A549 treated with CORT108297 at 1 μM for 4 hours (cell line): ENCODE measurements around the gene TADA3. TPM values are rescaled to one million over a fixed set of nuclear protein-coding genes. Genes with fewer than 3 reads are reported as not detected.

Experiments
- total RNA-seq: library from RNA; stranded (reverse); fragments of 200-300 nt; extraction: Qiagen RNA extraction; gene quantifications from 5 replicates; pipeline ENCODE4 v1.2.3, GENCODE V29; 2022

Gene TADA3, protein sequence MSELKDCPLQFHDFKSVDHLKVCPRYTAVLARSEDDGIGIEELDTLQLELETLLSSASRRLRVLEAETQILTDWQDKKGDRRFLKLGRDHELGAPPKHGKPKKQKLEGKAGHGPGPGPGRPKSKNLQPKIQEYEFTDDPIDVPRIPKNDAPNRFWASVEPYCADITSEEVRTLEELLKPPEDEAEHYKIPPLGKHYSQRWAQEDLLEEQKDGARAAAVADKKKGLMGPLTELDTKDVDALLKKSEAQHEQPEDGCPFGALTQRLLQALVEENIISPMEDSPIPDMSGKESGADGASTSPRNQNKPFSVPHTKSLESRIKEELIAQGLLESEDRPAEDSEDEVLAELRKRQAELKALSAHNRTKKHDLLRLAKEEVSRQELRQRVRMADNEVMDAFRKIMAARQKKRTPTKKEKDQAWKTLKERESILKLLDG
- 51.7 to 59.4 TPM (median 58.8 TPM) in 5 replicates for total RNA-seq

DNA sequence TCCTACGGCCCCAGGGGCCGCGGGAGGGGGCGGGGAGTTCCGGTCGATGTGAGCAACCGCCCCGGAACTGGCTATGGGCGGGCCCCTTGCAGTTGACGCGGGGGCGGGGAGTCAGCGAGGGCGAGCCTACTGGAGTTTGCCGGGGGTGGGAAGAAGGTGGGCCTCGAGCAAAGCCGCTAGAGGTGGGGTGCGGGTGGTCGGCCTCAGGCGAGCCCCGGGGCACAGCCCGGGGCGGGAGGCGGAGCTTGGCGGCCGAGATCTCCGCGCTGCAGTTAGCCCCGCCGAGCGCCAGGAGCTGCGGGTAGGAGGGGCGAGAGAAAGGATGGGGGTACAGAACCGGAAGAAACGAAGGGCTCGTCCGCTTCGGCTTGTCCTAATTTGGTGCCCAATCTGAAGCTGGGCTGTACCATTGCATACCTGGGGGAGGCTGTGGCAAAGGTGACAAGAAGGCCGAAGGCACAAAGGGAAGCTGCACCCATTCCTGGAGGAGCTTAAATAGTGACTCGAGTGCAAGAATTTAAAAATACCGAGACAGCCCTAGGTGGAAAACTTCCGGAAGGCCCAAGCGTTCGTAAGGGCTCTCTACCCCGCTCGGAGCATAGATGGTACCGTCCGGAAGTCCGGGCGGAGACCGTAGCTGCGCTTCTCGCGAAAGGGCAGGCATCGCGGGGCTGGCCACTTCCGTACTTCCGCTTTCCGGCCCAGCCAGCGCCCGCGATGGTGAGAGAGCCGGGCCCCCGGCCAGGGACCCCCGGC lies at the start of gene TADA3, which contains the start of gene ARPC4:
TSS of gene TADA3 (minus strand) at position 69 of the 756 bp plus-strand sequence. CDS start 1,007 bp downstream, outside the sequence.
TSS of gene ARPC4 (plus strand) at position 678 of the 756 bp plus-strand sequence. CDS start at position 718, 40 bp downstream.

DNA sequence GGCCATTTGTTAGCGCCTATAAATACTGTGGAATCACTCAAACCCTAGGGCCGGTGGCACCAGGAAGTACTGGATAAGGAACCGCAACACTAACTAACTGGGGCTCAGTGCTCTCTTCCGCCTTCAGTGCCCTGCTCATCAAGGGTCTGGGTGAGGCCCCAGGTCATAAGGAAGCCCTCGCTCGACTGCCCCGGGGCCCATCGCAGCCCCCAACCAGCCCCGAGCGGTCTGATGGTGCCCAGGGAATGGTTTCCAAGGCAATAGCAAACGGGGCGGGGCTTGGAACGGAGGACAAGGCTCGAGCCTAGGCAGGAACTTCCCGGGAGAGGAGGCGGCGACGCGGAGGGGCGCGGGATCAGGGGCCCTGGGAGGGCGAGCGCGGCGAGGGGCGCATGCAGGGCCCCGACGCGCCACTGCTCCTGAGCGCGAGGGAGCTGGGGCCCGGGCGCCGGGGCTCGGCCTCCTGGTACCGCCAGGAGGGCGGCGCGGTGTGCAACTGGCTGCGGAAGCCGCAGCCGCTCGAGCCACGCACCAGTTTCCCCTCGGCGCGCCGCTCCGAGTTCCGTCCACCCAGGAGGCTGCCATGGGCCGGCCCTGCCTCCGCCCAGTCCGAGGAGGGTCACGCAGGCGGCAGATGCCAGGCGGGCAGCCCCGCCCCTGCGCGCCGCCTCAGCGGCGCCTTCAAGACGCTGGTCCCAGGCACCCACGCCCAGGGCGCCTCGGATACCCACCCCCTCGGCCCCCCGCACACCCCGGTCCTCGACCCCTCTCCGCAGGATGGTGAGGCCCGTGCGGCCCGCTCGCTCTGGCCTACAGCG lies 17.6 kb upstream of the TADA3 start, which contains the start of gene TTLL3:
TSS of gene TTLL3 (plus strand) at position 648 of the 818 bp plus-strand sequence. CDS start 400 bp downstream, outside the sequence.

DNA sequence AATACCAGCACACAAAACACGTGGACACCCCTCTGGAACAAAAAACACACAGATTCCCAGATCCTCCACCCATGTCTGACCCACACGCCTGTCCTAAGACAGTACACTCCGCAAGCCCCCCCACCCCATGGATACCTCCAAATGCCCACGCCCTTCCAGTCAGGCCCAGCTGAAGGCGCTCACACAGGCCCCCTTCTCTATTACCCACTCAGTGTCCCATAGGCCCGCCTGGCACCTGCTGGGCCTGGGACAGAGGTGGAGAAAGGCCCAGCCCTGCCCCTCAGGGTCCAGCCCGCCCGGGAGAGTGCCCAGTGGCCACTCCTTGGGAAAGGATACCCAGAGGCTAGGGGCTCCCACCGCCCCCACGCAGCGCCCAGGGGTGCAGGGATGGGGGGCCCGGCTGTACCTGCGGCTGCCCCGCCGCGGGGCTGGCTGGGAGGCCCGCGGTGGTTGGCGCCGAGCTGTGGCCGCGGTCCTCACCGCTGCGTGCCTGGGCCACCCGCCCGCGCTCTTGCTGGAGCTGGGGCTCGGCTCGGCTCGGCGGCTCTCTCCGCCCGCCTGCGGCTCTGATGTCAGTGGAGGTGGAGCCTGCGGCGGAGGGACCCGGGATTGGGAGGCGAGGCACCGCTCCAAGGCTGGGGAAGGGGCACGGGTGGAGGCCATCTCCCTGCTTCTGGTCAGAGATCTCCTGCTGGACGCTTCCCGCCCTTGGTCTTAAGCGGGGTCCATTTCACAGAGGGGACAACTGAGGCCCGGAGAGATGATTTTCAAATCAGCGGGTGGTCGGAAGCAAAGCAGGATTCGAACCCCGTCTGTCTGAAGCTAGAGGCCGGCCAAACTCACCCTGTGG lies 22.6 kb downstream of the TADA3 start, which contains the start of gene CAMK1:
TSS of gene CAMK1 (minus strand) at position 522 of the 850 bp plus-strand sequence. CDS start 2,198 bp downstream, outside the sequence.

DNA sequence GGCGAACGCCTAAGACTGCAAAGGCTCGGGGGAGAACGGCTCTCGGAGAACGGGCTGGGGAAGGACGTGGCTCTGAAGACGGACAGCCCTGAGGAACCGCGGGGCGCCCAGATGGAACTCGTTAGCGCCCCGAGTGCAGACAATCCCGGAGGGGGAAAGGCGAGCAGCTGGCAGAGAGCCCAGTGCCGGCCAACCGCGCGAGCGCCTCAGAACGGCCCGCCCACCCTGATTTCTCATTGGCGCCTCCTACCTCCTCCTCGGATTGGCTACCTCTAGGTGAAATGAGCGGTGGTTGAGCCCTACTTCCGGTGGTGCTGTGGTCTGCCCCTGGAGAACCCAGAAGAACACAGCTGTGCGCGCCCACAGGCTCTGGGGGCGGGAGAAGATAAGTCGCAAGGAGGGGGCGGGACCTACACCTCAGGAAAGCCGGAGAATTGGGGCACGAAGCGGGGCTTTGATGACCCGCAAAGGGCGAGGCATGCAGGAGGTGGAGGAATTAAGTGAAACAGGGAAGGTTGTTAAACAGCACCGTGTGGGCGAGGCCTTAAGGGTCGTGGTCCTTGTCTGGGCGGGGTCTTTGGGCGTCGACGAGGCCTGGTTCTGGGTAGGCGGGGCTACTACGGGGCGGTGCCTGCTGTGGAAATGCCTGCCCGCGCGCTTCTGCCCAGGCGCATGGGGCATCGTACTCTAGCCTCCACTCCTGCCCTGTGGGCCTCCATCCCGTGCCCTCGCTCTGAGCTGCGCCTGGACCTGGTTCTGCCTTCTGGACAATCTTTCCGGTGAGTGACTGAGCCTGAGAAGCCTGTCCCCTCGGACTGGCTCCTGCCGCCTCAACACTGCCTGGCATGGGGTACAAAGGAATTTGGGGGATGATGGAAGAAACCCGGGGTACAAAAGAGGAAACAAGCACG lies 42.4 kb downstream of the TADA3 start, which contains the start of gene OGG1:
TSS of gene OGG1 (plus strand) at position 308 of the 911 bp plus-strand sequence. CDS start at position 643, 335 bp downstream.

DNA sequence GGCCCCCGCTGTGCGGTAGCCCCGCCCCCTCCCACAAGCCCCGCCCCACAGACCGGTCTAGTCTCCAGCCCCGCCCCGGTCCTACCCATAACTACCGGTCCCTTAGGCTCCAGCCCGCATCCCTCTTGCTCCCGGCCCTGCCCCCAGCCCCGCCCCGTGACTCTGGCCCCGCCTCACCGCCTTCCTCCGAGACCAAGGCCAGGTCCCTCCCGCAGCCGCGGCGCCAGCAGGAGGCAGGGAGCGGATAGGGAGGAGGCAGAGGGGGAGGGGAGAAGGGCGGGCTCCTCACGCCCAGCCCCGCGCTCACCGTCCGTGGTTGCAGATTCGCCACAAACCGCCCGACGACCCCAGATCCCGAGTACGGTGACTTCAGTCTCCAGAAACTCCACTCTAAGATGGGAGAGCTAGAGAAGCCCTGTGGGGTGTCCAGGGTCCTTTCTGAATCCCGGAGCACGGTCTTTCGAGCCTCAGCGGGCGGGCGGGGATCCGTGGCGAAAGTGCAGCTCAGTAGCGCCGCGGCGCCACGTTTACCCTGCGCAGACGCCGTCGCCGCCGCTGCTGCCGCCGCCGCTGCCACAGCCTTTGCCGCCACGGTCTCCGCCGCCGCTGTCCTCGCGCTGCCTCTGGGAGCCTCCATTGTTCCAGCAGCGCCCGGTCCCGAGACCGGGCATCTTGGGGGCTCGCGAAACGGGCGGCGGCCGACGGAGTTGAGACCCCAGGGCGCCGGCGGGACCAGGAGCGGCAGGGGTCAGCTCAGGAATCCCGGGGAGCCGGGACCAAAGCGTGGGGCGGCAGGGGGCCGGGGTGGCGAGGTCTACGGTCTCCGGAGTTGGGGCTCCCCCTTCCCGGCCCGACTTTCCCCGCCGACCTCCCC lies 60.8 kb downstream of the TADA3 start, which contains the start of gene BRPF1:
TSS of gene BRPF1 (plus strand) at position 530 of the 874 bp plus-strand sequence. CDS start 2,406 bp downstream, outside the sequence.

Other genes starting within 250 kb of the TADA3 start
- 0.06 to 0.18 TPM (median 0.12 TPM) in 5 replicates for gene LHFPL4, start 238.7 kb downstream of the TADA3 start, total RNA-seq
- 27.7 to 30.5 TPM (median 29.9 TPM) in 5 replicates for gene MTMR14, start 143.0 kb downstream of the TADA3 start, total RNA-seq
- gene CPNE9, start 88.6 kb downstream of the TADA3 start, total RNA-seq, result 0.09 to 0.24 TPM (median 0.14 TPM) in 5 replicates
- 15.5 to 20.8 TPM (median 18.6 TPM) in 5 replicates for gene BRPF1, start 60.7 kb downstream of the TADA3 start, total RNA-seq
- gene OGG1, start 42.5 kb downstream of the TADA3 start, total RNA-seq, result 15.7 to 20.8 TPM (median 18.4 TPM) in 5 replicates
- gene CAMK1, start 22.5 kb downstream of the TADA3 start, total RNA-seq, result 13.5 to 17.3 TPM (median 16.4 TPM) in 5 replicates
- 141 to 238 TPM (median 145 TPM) in 5 replicates for gene ARPC4, start 609 bp upstream of the TADA3 start, total RNA-seq
- 6.0 to 8.7 TPM (median 8.3 TPM) in 5 replicates for gene TTLL3, start 17.8 kb upstream of the TADA3 start, total RNA-seq
- 38.9 to 54.0 TPM (median 49.6 TPM) in 5 replicates for gene RPUSD3, start 51.5 kb upstream of the TADA3 start, total RNA-seq
- gene CIDEC, start 87.8 kb upstream of the TADA3 start, total RNA-seq, result 7.1 to 13.3 TPM (median 10.2 TPM) in 5 replicates
- gene JAGN1, start 98.1 kb upstream of the TADA3 start, total RNA-seq, result 58.8 to 79.6 TPM (median 72.0 TPM) in 5 replicates
- 1.1 to 1.3 TPM (median 1.1 TPM) in 5 replicates for gene IL17RE, start 110.4 kb upstream of the TADA3 start, total RNA-seq
- 15.9 to 18.8 TPM (median 17.4 TPM) in 5 replicates for gene IL17RC, start 124.6 kb upstream of the TADA3 start, total RNA-seq
- gene CRELD1, start 141.4 kb upstream of the TADA3 start, total RNA-seq, result 8.8 to 12.9 TPM (median 12.2 TPM) in 5 replicates
- gene PRRT3, start 159.9 kb upstream of the TADA3 start, total RNA-seq, result 0.87 to 2.0 TPM (median 1.7 TPM) in 5 replicates
- gene EMC3, start 194.4 kb upstream of the TADA3 start, total RNA-seq, result 118 to 137 TPM (median 119 TPM) in 5 replicates
- 16.4 to 23.3 TPM (median 18.6 TPM) in 5 replicates for gene FANCD2, start 234.0 kb upstream of the TADA3 start, total RNA-seq